Esophagus muscularis mucosa (tissue), 4 donors: ENCODE results near the gene PSMA3.

Experiments
- EP300 ChIP-seq: sonication (generic); formaldehyde crosslinking; IDR thresholded peaks from one replicate; pipeline ENCODE4 v1.6.1; 2017; ENCODE audit warnings: antibody characterized with exemption
- POLR2A ChIP-seq: fragments of 450-650 bp; IDR thresholded peaks from one replicate; pipeline ENCODE4 v1.6.1; 2017; ENCODE audit warnings: antibody characterized with exemption, moderate library complexity, mild to moderate bottlenecking, low read depth
- POLR2AphosphoS5 ChIP-seq, 2 donors: sonication (generic); formaldehyde crosslinking; IDR thresholded peaks; one replicate each; pipeline ENCODE4 v1.6.1; 2017; ENCODE audit warnings: antibody characterized with exemption in 2 of 2
- TF ChIP-seq, protein P1 (sequence below), 3 experiments: fragments of 200-600 bp in 2 of 3; fragments of 450-650 bp in 1 of 3; sonication (generic) in 2 of 3; IDR thresholded peaks; one replicate each; pipeline ENCODE4 v1.5.1; 2017 to 2019; ENCODE audit warnings: antibody characterized with exemption in 3 of 3, mild to moderate bottlenecking in 2 of 3, moderate library complexity in 1 of 3

DNA sequence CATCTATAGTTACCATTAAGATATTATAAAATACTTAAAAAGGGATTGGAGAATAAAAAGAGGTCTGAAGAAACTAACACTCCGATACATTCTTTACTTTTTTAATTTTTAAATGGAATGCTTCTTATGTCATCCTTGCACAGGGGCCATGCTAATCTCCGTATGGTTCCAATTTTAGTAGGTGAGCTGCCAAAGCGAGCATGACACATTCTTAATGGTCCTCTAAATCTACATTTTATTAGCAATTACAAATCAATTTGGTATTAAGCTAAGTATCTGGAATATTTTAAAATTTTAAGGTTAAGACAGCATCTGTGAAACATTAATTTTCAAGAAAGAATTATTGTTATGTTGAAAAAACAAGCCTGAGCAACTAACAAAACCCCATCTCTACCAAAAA, 47.5 kb downstream of the PSMA3 start:
- TF ChIP-seq, protein P1, sequence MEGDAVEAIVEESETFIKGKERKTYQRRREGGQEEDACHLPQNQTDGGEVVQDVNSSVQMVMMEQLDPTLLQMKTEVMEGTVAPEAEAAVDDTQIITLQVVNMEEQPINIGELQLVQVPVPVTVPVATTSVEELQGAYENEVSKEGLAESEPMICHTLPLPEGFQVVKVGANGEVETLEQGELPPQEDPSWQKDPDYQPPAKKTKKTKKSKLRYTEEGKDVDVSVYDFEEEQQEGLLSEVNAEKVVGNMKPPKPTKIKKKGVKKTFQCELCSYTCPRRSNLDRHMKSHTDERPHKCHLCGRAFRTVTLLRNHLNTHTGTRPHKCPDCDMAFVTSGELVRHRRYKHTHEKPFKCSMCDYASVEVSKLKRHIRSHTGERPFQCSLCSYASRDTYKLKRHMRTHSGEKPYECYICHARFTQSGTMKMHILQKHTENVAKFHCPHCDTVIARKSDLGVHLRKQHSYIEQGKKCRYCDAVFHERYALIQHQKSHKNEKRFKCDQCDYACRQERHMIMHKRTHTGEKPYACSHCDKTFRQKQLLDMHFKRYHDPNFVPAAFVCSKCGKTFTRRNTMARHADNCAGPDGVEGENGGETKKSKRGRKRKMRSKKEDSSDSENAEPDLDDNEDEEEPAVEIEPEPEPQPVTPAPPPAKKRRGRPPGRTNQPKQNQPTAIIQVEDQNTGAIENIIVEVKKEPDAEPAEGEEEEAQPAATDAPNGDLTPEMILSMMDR (IDR thresholded peaks at IDR 0.05) = no peak
- TF ChIP-seq POLR2A (no peak), EP300 (no peak), POLR2AphosphoS5 (IDR thresholded peaks at IDR 0.05) (no peak)
